AG04450 (cell line): ENCODE measurements around the gene OGG1. TPM values are rescaled to one million over a fixed set of nuclear protein-coding genes. Genes with fewer than 3 reads are reported as not detected.

Experiments used
- CTCF ChIA-PET: fragments of 300-600, 350-600 bp; formaldehyde crosslinking; extraction: SDS; loops from one replicate; lab custom pipeline; 2022; ENCODE audit warnings: antibody characterized with exemption, inconsistent platforms; lab: Charles Lee
- POLR2A ChIA-PET: fragments of 350-600 bp; formaldehyde crosslinking; extraction: SDS; loops from one replicate; lab custom pipeline; 2021; ENCODE audit warnings: antibody characterized with exemption, inconsistent platforms; lab: Yijun Ruan, JAX
- DNase-seq: peaks from one replicate; pipeline ENCODE4 v3.0.0-alpha.2; 2011; ENCODE audit warnings: low read depth, low spot score
- H3K27ac ChIP-seq: one replicate; pipeline ENCODE4 v1.5.1; 2012; ENCODE audit warnings: low read depth, low read length, control low read depth
- H3K27me3 ChIP-seq: one replicate; pipeline ENCODE4 v1.6.0; 2012; ENCODE audit warnings: low read length; ENCODE audit not compliant: control insufficient read depth, insufficient read depth
- H3K4me3 ChIP-seq: 2 replicates; pipeline ENCODE4 v1.5.1; 2011; ENCODE audit warnings: mild to moderate bottlenecking, low read depth, low read length, control low read depth
- H3K9me3 ChIP-seq: 2 replicates; pipeline ENCODE4 v1.5.1; 2012; ENCODE audit warnings: low read length; ENCODE audit not compliant: control insufficient read depth, insufficient read depth
- polyA plus RNA-seq: library from polyadenylated mRNA; depleted of rRNA; stranded (reverse); fragments of >200 nt; gene quantifications from 2 replicates; pipeline ENCODE4 v1.2.3, GENCODE V29; 2011
- TF ChIP-seq, protein P1 (sequence below): IDR thresholded peaks from 2 replicates; pipeline ENCODE4 v1.5.1; 2011; ENCODE audit warnings: low read depth, low read length, control low read depth, inconsistent platforms

Gene OGG1
- polyA plus RNA-seq, 1 experiment, result 23.5 TPM

DNA sequence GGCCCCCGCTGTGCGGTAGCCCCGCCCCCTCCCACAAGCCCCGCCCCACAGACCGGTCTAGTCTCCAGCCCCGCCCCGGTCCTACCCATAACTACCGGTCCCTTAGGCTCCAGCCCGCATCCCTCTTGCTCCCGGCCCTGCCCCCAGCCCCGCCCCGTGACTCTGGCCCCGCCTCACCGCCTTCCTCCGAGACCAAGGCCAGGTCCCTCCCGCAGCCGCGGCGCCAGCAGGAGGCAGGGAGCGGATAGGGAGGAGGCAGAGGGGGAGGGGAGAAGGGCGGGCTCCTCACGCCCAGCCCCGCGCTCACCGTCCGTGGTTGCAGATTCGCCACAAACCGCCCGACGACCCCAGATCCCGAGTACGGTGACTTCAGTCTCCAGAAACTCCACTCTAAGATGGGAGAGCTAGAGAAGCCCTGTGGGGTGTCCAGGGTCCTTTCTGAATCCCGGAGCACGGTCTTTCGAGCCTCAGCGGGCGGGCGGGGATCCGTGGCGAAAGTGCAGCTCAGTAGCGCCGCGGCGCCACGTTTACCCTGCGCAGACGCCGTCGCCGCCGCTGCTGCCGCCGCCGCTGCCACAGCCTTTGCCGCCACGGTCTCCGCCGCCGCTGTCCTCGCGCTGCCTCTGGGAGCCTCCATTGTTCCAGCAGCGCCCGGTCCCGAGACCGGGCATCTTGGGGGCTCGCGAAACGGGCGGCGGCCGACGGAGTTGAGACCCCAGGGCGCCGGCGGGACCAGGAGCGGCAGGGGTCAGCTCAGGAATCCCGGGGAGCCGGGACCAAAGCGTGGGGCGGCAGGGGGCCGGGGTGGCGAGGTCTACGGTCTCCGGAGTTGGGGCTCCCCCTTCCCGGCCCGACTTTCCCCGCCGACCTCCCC is 18.3 kb upstream of the OGG1 start, which contains the start of gene BRPF1:
Gene BRPF1, plus strand, starts transcription at position 530 of the 874 bp plus-strand sequence. CDS start 2,406 bp downstream, outside the sequence.
- CTCF ChIA-PET, result interaction anchor here (0.7 to 2.3 kb wide), 3 partner anchors 16 to 228 kb away, joined by 3 to 10 read pairs (median 7); partner anchors contain the start of gene TADA3
- Histone ChIP-seq H3K27ac (peak within 1 kb of the TSS; percentile 99), H3K9me3 (no peaks in the 10 kb centered on the region; the same call in 1 of the 2 replicates), H3K27me3 (no peaks in the 10 kb centered on the region), H3K4me3 (peak within 1 kb of the TSS; percentile 92)
- POLR2A ChIA-PET, result interaction anchor here (0.6 to 2.0 kb wide), 5 partner anchors 13 to 348 kb away, joined by 3 to 14 read pairs (median 3); partner anchors contain the start of genes ARPC4, OGG1 and TADA3
- peak; percentile 99 for DNase-seq
- TF ChIP-seq, protein P1, sequence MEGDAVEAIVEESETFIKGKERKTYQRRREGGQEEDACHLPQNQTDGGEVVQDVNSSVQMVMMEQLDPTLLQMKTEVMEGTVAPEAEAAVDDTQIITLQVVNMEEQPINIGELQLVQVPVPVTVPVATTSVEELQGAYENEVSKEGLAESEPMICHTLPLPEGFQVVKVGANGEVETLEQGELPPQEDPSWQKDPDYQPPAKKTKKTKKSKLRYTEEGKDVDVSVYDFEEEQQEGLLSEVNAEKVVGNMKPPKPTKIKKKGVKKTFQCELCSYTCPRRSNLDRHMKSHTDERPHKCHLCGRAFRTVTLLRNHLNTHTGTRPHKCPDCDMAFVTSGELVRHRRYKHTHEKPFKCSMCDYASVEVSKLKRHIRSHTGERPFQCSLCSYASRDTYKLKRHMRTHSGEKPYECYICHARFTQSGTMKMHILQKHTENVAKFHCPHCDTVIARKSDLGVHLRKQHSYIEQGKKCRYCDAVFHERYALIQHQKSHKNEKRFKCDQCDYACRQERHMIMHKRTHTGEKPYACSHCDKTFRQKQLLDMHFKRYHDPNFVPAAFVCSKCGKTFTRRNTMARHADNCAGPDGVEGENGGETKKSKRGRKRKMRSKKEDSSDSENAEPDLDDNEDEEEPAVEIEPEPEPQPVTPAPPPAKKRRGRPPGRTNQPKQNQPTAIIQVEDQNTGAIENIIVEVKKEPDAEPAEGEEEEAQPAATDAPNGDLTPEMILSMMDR, result no peak

DNA sequence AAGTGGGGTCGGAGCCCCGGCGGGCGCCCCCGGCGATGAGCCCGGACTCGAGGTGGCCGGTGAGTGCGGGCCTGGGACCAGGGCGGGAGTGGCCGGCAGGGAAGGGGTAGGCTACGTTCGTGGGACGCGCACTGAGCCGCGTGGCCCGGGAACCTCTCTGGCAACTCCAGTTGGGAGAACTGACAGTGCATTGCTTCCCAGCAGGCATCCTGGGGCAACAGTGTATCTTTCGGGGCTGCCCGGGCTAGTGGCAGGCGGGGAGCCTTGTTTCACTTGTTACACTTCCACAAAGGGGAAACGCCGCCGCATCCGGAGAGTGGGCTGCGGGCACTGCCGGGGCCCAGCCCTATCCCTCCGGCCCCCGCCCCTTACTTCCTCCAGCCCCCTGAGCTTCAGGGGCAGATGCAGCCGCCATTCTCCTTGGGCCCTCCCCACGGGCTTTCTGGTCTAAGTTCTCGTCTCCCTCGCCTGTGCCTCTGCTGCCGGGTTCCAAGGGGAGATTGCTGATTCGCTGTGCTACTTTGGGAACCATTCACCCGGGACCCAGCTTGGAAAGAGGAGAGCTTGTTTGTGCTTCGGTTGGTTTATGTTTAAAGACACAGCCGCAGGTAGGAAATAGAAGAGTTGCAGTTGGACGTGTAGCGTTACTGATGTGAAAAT is 17.5 kb upstream of the OGG1 start:
- CTCF ChIA-PET, result interaction anchor here (1.2 to 2.1 kb wide), 6 partner anchors 16 to 379 kb away, joined by 3 to 7 read pairs (median 5); no protein-coding TSS in a partner anchor

DNA sequence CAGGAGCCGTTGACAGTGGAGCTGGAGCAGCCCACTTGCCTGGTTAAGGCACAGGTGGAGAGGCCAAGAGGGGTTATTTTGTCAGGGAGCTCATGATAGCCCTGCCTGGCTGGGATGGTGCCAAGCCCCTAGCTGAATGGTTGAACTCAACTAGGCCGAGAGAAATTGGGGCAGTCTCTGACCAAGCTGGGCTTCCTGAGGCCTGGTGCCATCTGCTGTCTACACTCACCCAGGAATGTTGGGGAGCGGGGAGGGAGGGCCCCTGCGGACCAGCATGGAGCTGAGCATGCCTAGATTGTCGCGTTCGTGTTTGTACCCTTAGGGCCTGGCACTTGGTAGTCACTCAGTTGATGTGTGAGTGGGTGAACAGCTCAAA is 17.0 kb upstream of the OGG1 start:
- DNase-seq, result no peak
- Histone ChIP-seq H3K27ac (no peak overlapping the region), H3K27me3 (no peaks in the 10 kb centered on the region), H3K4me3 (peak overlapping the region; percentile 92), H3K9me3 (no peaks in the 10 kb centered on the region; the same call in 1 of the 2 replicates)
- TF ChIP-seq, protein P1, result no peak
- POLR2A ChIA-PET, result interaction anchor here (0.6 kb wide), 1 partner anchor 281 kb away, joined by 4 read pairs; no protein-coding TSS in a partner anchor
- CTCF ChIA-PET, result interaction anchor here (1.2 to 2.1 kb wide), 5 partner anchors 17 to 379 kb away, joined by 3 to 6 read pairs (median 4); no protein-coding TSS in a partner anchor

More for the DNA sequence above, 17.5 kb upstream of the OGG1 start:
- no peak overlapping the region for H3K27ac ChIP-seq
- TF ChIP-seq, protein P1, result no peak
- no peaks in the 10 kb centered on the region for H3K27me3 ChIP-seq
- H3K4me3 ChIP-seq, result peak overlapping the region; percentile 92
- POLR2A ChIA-PET, result interaction anchor here (1.9 to 2.0 kb wide), 2 partner anchors 17 to 61 kb away, joined by 8 to 14 read pairs; partner anchors contain the start of genes ARPC4, OGG1 and TADA3
- H3K9me3 ChIP-seq, result no peaks in the 10 kb centered on the region; the same call in 1 of the 2 replicates
- DNase-seq, result no peak

DNA sequence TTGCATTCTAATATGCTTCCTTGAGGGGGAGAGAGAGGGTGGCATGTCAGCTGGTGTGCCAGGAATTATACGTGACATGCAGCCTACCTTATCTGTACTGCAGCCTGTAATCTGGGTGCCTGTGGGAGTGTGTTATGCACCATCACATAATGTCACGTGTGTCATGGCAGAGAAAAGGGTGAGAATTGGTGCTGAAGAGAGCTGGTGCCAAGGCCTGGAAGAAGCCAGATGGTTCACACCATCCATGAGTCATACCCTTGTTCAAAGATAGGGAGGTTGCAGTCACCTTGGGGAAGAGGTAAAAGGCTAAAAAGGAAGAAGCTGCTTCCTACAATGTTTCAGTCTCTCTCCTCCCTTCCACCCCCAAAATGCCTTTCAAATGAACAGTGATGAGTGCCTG is 12.9 kb upstream of the OGG1 start:
- no peak overlapping the region for H3K4me3 ChIP-seq
- no peaks in the 10 kb centered on the region for H3K27me3 ChIP-seq
- TF ChIP-seq, protein P1, result no peak
- H3K9me3 ChIP-seq, result no peaks in the 10 kb centered on the region; the same call in 1 of the 2 replicates
- no peak for DNase-seq
- ChIA-PET POLR2A (no interaction called here), CTCF (interaction anchor here (0.6 kb wide), 1 partner anchor 233 kb away, joined by 3 read pairs; no protein-coding TSS in a partner anchor)
- no peak overlapping the region for H3K27ac ChIP-seq
